HG03175 (cell line): Measurements from ENCODE around the gene KHK.
"Not testable (repeated sequence)": the region's sequence is repeated elsewhere in the genome, so short reads cannot be mapped to it uniquely, and the experiment has no call there.

Experiments used
- ATAC-seq: cut with Tn5 transposase; IDR thresholded peaks from one replicate; pipeline ENCODE4 v1.9.1; 2021; ENCODE audit warnings: mild to moderate bottlenecking, moderate library complexity; ENCODE audit not compliant: unreplicated experiment

KHK gene

DNA sequence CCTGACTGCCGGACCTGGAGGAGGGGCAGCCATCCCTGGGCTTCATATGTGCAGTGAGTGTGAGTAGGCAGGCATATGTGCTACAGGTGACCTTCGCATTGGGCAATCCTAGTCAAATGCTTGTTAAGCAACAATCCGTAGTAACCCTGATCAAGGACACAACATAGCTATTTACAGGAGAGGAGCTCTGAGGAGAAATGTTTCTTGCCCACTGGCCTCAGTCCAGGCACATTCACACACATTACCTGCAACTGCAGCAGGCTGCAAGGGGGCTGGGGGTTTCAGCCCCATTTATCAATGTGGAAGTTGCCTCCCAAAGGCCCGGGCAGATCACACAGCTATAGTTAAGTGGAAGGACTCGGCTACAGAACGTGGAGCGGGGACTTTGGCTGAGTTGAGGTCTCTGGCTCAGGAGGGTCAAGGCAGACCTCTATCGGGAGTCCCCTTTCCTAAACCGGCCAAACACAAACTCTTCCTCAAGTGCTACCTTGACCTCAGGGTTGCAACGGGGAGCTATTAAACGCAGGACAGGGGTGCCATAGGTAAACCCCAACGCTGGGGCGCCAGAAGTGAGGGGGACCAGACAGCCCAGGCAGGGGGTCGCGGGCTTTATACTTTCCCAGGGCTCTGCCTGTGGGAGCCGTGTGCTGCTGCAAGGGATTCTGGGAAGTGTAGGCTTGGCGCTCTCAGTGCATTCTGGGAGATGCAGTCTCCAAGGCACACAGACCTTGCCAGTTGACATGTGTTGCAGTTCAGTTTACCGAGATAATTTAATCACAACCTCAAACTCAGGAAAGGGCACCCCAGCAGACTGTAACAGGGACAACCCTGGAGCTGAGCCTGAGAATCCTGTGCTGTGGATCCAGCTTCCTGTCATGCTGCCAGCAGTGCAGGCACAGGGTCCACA lies 9.4 kb downstream of the KHK start:
- no peak for ATAC-seq

DNA sequence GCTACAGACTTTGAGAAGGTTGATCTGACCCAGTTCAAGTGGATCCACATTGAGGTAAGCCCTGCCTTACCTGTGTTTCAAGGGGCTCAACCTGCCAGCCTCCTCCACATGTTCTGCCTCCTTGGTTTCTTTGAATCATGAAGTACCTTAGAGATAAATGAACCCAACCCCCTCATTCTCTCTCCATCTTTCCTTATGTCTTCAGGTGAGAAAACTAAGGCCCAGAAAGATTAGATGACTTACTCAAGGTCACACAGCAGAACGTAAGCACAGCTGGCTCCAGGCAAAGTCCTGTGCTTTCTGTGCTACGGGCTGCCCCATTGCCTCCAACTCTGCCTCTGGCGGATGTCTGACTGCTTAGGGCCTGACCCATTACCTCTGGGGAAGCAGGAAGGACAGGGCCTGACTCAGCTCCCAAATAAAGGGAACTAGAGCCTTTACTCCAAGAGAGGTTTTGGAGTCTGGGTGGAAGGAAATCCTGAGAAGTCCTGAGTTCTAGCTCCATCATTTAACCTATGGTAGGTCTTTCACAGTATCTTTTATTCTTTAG lies 10.3 kb downstream of the KHK start:
- ATAC-seq: no peak

GRCh38 chr2:27097341-27097740 lies 10.8 kb downstream of the KHK start:
- ATAC-seq: no peak

DNA sequence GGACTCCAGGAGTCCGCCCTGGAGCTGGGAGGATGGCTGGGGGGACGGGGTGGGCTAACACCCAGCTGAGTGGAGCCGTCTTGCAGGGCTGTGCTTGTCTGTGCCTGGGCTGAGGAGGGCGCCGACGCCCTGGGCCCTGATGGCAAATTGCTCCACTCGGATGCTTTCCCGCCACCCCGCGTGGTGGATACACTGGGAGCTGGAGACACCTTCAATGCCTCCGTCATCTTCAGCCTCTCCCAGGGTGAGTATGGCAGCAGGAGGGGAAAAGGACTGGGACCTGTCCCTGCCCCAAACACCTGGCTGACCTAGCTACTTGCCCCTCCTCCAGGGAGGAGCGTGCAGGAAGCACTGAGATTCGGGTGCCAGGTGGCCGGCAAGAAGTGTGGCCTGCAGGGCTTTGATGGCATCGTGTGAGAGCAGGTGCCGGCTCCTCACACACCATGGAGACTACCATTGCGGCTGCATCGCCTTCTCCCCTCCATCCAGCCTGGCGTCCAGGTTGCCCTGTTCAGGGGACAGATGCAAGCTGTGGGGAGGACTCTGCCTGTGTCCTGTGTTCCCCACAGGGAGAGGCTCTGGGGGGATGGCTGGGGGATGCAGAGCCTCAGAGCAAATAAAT lies 12.9 kb downstream of the KHK start:
- no peak for ATAC-seq

DNA sequence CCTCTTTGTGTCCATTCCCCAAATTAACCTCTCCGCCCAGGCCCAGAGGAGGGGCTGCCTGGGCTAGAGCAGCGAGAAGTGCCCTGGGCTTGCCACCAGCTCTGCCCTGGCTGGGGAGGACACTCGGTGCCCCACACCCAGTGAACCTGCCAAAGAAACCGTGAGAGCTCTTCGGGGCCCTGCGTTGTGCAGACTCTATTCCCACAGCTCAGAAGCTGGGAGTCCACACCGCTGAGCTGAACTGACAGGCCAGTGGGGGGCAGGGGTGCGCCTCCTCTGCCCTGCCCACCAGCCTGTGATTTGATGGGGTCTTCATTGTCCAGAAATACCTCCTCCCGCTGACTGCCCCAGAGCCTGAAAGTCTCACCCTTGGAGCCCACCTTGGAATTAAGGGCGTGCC lies 13.5 kb downstream of the KHK start:
- ATAC-seq: no peak

- ATAC-seq: no peak
Observed at GRCh38 chr2:27102329-27102728, 15.8 kb downstream of the KHK start.

DNA sequence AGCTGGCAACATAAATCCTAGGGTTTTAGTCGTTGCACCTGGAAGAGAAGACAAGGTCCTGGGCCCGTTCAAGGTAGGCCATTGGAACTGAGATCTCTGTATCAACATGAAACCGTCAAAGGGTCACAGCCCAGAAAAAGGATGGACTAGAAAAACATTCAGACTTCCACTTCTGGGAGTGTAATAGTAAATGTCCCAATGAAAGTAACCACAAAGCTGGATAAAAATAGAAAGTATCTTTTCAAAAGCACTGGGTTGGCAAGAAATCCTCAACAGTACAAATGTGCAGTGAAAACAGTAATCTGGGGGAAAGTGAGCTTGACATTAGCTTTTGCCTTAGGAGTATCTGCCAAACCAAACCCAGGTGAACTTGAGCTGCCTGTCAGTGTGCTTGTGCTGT lies 19.4 kb downstream of the KHK start:
- ATAC-seq: no peak

- ATAC-seq: no peak
Observed at GRCh38 chr2:27108221-27108620, 21.6 kb downstream of the KHK start.

DNA sequence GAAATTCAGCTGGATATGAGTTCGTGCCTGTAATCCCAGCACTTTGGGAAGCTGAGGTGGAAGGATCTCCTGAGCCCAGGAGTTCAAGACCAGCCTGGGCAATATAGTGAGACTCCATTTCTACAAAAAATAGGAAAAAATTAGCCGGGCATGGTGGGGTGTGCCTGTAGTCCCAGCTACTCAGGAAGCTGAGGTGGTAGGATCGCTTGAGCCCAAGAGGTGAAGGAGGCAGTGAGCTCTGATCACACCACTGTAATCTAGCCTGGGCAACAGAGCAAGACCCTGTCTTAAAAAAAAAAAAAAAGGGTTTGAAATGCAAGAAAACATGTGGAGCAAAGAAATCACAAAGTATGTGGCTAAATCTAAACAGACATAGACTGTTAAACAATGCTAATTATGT lies 22.5 kb downstream of the KHK start:
- no peak for ATAC-seq

- not testable (repeated sequence) for ATAC-seq
Observed at GRCh38 chr2:27110603-27111352, 24.2 kb downstream of the KHK start.

DNA sequence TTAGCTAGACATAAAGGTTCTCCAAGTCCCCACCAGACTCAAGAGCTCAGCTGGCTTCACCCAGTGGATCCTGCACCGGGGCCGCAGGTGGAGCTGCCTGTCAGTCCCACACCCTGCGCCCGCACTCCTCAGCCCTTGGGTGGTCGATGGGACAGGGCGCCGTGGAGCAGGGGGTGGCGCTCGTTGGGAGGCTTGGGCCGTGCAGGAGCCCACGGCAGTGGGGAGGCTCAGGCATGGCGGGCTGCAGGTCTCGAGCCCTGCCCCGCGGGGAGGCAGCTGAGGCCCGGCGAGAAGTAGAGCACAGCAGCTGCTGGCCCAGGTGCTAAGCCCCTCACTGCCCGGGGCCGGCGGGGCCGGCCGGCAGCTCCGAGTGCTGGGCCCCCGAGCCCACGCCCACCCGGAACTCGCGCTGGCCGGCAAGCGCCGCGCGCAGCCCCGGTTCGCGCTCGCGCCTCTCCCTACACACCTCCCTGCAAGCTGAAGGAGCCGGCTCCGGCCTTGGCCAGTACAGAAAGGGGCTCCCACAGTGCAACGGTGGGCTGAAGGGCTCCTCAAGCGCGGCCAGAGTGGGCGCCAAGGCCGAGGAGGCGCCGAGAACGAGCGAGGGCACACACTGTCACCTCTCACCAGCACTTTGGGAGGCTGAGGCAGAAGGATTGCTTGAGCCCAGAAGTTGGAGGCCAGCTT lies 25.0 kb downstream of the KHK start:
- not testable (repeated sequence) for ATAC-seq

DNA sequence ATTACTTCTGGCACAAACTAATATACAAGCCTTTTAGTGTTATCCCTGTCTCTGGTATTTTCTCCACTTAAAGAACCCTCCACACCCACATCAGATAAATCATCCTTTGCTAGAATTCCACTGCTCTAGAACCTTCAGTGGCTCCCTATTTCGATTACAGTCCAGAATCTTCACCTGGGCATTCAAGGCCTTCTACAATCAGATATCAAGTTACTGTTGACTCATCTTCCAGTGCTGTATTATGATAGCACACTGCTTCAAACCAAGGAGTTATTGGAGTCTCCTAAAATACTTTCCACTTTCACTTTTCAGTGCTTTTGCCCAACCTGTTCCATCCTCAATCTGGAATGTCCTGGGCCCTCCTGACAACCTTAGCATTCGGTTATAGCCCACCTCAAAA lies 28.9 kb downstream of the KHK start:
- no peak for ATAC-seq

GRCh38 chr2:27117995-27118524 lies 31.5 kb downstream of the KHK start:
- ATAC-seq: no peak

DNA sequence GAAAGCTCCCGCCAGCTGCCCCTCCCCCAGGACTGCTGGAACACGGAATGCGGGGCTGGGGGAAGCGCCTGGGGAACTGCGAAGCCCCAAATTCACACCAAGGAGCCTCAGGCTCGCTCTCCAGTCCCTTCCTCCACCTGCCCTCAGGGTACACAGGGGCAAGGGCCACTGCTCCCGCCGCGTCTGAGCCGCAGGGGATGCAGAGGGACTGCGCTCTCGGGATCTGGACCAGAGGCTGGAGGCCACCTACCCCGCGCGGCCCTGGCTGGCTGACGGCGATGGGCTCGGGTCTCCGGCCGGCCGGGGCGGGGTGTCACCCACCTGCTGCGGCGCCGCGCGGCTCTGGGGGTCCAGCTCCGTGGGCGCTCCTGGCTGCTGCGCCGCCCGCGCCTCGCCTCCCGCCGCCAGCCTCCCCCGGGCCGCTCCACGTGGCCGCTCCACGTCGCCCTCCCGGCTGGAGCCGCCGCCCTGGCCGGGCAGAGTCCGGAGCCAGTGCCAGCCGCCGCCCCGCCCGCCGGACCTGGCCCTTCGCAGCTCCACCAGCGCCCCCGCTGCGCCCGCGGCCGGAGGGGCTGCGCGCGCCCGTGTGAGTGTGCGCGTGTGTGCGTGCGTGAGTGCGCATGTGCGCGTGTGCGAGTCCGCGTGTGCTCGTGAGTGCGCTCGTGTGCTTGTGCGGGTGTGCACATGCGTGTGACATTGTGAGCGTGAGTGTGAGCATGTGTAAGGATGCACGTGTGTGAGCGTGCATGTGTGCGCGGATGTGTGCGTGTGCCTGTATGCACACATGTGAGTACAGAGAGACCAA lies 32.2 kb downstream of the KHK start, which contains the start of gene CGREF1:
CGREF1 (minus strand) TSS at position 604 of the 805 bp plus-strand sequence. CDS start 14,762 bp downstream, outside the sequence.
- ATAC-seq: no peak

- ATAC-seq: not testable (repeated sequence)
Observed at GRCh38 chr2:27119330-27119670, 32.7 kb downstream of the KHK start.

- no peak for ATAC-seq
Observed at GRCh38 chr2:27121906-27122305, 35.3 kb downstream of the KHK start.

GRCh38 chr2:27122791-27123190 lies 36.2 kb downstream of the KHK start:
- ATAC-seq: no peak

DNA sequence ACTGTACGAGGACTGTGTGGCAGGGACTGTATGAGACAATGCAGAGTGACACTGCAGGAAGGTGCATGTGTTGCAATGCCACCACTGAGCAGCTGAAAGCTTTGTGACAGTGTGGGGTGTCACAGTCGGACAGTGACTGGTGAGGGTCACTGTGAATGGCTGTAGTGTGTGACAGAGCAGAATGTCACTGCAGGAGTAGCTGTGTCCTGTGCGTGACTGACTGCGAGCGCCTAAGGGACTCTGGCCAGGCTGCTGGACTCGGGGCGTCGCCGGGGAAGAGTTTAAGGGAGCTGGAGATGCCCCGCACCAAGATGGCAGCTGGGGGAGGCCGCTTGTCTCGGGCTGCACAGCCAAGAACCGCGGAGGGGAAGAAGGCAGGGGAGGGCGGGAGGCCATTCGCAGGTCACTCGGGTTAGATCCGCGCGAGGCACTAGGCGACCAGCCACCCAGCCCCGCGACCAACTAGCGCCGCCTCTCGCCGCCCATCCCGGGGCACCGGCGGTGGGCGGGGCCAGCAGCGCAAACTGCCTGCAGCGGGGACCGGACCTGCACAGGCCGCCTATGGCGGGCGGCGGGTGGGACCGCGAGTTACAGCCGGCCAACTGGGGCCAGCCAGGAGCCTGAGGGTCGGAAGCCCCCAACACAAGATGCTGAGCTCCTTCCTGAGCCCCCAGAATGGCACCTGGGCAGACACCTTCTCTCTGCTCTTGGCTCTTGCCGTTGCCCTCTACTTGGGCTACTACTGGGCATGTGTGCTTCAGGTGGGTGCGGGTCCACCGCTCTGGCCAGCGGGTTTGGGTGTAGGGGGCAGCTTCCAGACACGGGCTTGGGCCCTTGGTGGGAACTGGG lies 37.0 kb downstream of the KHK start, which contains the start of gene ABHD1:
ABHD1 (plus strand) TSS at position 514 of the 849 bp plus-strand sequence; CDS start at position 648, 134 bp downstream.
- ATAC-seq: no peak

- no peak for ATAC-seq
Observed at GRCh38 chr2:27125104-27125503, 38.5 kb downstream of the KHK start.
